ENCODE results near the gene TMEM45B. TPM values are rescaled to one million over a fixed set of nuclear protein-coding genes. Genes with fewer than 3 reads are reported as not detected.
"Not testable (repeated sequence)": the region's sequence is repeated elsewhere in the genome, so short reads cannot be mapped to it uniquely, and the experiment has no call there.

TMEM45B gene
- total and polyA plus RNA-seq, 2 experiments from 2014 or later = 97.2 to 114 TPM

DNA sequence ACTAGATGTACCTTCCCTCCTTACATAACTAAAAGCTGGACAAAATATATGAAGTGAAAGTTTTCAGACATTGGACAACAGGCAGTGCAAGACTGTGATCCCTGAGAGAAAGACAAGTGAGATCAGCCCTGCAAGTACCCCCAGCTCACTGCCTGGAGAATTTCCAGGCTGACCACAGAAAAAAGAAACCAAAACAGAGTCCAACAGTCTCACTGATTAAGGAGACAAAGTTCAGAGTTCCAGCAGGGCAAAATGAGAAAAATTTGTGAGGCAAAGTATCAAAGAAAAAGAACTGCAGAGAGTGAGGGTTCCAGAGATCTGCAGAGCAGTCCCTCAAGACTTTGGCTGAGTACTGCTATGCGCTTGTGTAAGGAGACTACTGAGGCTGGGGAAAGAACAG, 47.3 kb upstream of the TMEM45B start:
- TF ChIP-seq, protein P1, sequence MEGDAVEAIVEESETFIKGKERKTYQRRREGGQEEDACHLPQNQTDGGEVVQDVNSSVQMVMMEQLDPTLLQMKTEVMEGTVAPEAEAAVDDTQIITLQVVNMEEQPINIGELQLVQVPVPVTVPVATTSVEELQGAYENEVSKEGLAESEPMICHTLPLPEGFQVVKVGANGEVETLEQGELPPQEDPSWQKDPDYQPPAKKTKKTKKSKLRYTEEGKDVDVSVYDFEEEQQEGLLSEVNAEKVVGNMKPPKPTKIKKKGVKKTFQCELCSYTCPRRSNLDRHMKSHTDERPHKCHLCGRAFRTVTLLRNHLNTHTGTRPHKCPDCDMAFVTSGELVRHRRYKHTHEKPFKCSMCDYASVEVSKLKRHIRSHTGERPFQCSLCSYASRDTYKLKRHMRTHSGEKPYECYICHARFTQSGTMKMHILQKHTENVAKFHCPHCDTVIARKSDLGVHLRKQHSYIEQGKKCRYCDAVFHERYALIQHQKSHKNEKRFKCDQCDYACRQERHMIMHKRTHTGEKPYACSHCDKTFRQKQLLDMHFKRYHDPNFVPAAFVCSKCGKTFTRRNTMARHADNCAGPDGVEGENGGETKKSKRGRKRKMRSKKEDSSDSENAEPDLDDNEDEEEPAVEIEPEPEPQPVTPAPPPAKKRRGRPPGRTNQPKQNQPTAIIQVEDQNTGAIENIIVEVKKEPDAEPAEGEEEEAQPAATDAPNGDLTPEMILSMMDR (IDR thresholded peaks at IDR 0.05; ENCODE audit: poor library complexity) = no peak
- TF ChIP-seq EZH2 (IDR thresholded peaks at IDR 0.05; ENCODE audit: borderline replicate concordance) (no peak), EZH2phosphoT487 (IDR thresholded peaks at IDR 0.05; ENCODE audit: low read depth, severe bottlenecking, unreplicated experiment) (no peak)
- H3K36me3 ChIP-seq (replicated peaks; ENCODE audit: insufficient read depth, low read depth) = no peaks in the 10 kb centered on the region
- H3K9me2 ChIP-seq (replicated peaks; ENCODE audit: insufficient read depth) = no peaks in the 10 kb centered on the region
- WGBS (ENCODE audit: low lambda C conversion rate, missing lambda C conversion rate) = 81% methylated on average over 1 of the region's 1 CpG
- no peaks in the 10 kb centered on the region for H3K9me3 ChIP-seq (ENCODE audit: low read depth)
- DNase-seq (ENCODE audit: low spot score) = no peak
- H3K4me3 ChIP-seq = no peak overlapping the region
- H2AFZ ChIP-seq = no peak overlapping the region
- no peaks in the 10 kb centered on the region for H3K79me2 ChIP-seq
- no peaks in the 10 kb centered on the region for H3K27me3 ChIP-seq
- peak overlapping the region; percentile 43 for H3K4me2 ChIP-seq
- H3K27ac ChIP-seq = peak overlapping the region; percentile 42
- no peaks in the 10 kb centered on the region for H4K20me1 ChIP-seq (ENCODE audit: insufficient read depth, poor library complexity, severe bottlenecking)
- peaks cover 10% of the 10 kb centered on the region for H3K4me1 ChIP-seq (ENCODE audit: insufficient read depth)

- H3K4me2 ChIP-seq = no peak overlapping the region
- H3K4me3 ChIP-seq = no peak overlapping the region
- no peaks in the 10 kb centered on the region for H3K79me2 ChIP-seq
- H4K20me1 ChIP-seq (ENCODE audit: insufficient read depth, poor library complexity, severe bottlenecking) = no peaks in the 10 kb centered on the region
- no peak overlapping the region for H2AFZ ChIP-seq
- H3K27me3 ChIP-seq = no peaks in the 10 kb centered on the region
- no peaks in the 10 kb centered on the region for H3K9me3 ChIP-seq (ENCODE audit: low read depth)
- no peaks in the 10 kb centered on the region for H3K9me2 ChIP-seq (replicated peaks; ENCODE audit: insufficient read depth)
- H3K4me1 ChIP-seq (ENCODE audit: insufficient read depth) = peaks cover 10% of the 10 kb centered on the region
- peak overlapping the region; percentile 42 for H3K27ac ChIP-seq
- TF ChIP-seq EZH2 (IDR thresholded peaks at IDR 0.05; ENCODE audit: borderline replicate concordance) (no peak), EZH2phosphoT487 (IDR thresholded peaks at IDR 0.05; ENCODE audit: low read depth, severe bottlenecking, unreplicated experiment) (no peak)
- TF ChIP-seq, protein P1 (IDR thresholded peaks at IDR 0.05; ENCODE audit: poor library complexity) = no peak
- no peak for DNase-seq (ENCODE audit: low spot score)
- H3K36me3 ChIP-seq (replicated peaks; ENCODE audit: insufficient read depth, low read depth) = no peaks in the 10 kb centered on the region
Observed at GRCh38 chr11:129769059-129769458, 46.6 kb upstream of the TMEM45B start.

GRCh38 chr11:129770993-129771392, 44.7 kb upstream of the TMEM45B start:
- Histone ChIP-seq H3K4me3 (no peak overlapping the region), H3K4me2 (no peak overlapping the region), H3K27me3 (no peaks in the 10 kb centered on the region), H3K9me2 (replicated peaks; ENCODE audit: insufficient read depth) (no peaks in the 10 kb centered on the region), H3K9me3 (ENCODE audit: low read depth) (no peaks in the 10 kb centered on the region), H2AFZ (no peak overlapping the region), H4K20me1 (ENCODE audit: insufficient read depth, poor library complexity, severe bottlenecking) (no peaks in the 10 kb centered on the region), H3K27ac (no peak overlapping the region), H3K4me1 (ENCODE audit: insufficient read depth) (peaks cover 10% of the 10 kb centered on the region), H3K79me2 (no peaks in the 10 kb centered on the region), H3K36me3 (replicated peaks; ENCODE audit: insufficient read depth, low read depth) (no peaks in the 10 kb centered on the region)
- no peak for DNase-seq (ENCODE audit: low spot score)
- TF ChIP-seq EZH2 (IDR thresholded peaks at IDR 0.05; ENCODE audit: borderline replicate concordance) (no peak), EZH2phosphoT487 (IDR thresholded peaks at IDR 0.05; ENCODE audit: low read depth, severe bottlenecking, unreplicated experiment) (no peak)
- TF ChIP-seq, protein P1 (IDR thresholded peaks at IDR 0.05; ENCODE audit: poor library complexity) = no peak
- 76% methylated on average over 1 of the region's 1 CpG for WGBS (ENCODE audit: low lambda C conversion rate, missing lambda C conversion rate)

- H3K36me3 ChIP-seq (replicated peaks; ENCODE audit: insufficient read depth, low read depth); H3K79me2 ChIP-seq; H3K4me2 ChIP-seq; H3K4me1 ChIP-seq (ENCODE audit: insufficient read depth); H3K27ac ChIP-seq; H3K9me3 ChIP-seq (ENCODE audit: low read depth); H2AFZ ChIP-seq; DNase-seq (ENCODE audit: low spot score); H3K27me3 ChIP-seq; H3K9me2 ChIP-seq (replicated peaks; ENCODE audit: insufficient read depth); H4K20me1 ChIP-seq (ENCODE audit: insufficient read depth, poor library complexity, severe bottlenecking); H3K4me3 ChIP-seq: not testable (repeated sequence)
- WGBS (ENCODE audit: low lambda C conversion rate, missing lambda C conversion rate) = 79% methylated on average over 1 of the region's 1 CpG
Observed at GRCh38 chr11:129771456-129771855, 44.2 kb upstream of the TMEM45B start.

All from hepatocyte (in vitro differentiated cells).